Naive B cell (primary cell): ENCODE data around the gene SH3BP1. TPM values are rescaled to one million over a fixed set of nuclear protein-coding genes. Genes with fewer than 3 reads are reported as not detected.

Experiments used
- ATAC-seq, 2 donors: fragments of 150-1000 bp; cut with Tn5 transposase; 2 replicates each; pipeline ENCODE4 v1.10.0; 2021; ENCODE audit warnings: low read depth in 2 of 2, mild to moderate bottlenecking in 2 of 2, moderate library complexity in 2 of 2
- DNase-seq: peaks from one replicate; pipeline ENCODE4 v3.0.0; 2022
- H3K27ac Mint-ChIP-seq, 6 donors: one replicate each; pipeline ENCODE4 v1.8.0; 2020 to 2022; ENCODE audit warnings: mild to moderate bottlenecking in 6 of 6, mixed read lengths in 6 of 6, moderate library complexity in 5 of 6, inconsistent platforms in 2 of 6
- H3K27me3 Mint-ChIP-seq, 3 donors: one replicate each; pipeline ENCODE4 v1.8.0; 2021 to 2022; ENCODE audit warnings: mixed read lengths in 3 of 3, mild to moderate bottlenecking in 1 of 3
- H3K36me3 Mint-ChIP-seq, 2 donors: one replicate each; pipeline ENCODE4 v1.8.0; 2020 to 2022; ENCODE audit warnings: mixed read lengths in 2 of 2, inconsistent platforms in 1 of 2, mild to moderate bottlenecking in 1 of 2
- H3K4me1 Mint-ChIP-seq, 3 donors: one replicate each; pipeline ENCODE4 v1.8.0; 2020 to 2022; ENCODE audit warnings: mixed read lengths in 3 of 3, inconsistent platforms in 1 of 3, mild to moderate bottlenecking in 1 of 3, moderate library complexity in 1 of 3
- H3K4me3 Mint-ChIP-seq, 8 donors: one replicate each; pipeline ENCODE4 v1.8.0; 2020 to 2022; ENCODE audit warnings: mild to moderate bottlenecking in 8 of 8, mixed read lengths in 8 of 8, moderate library complexity in 8 of 8, inconsistent platforms in 2 of 8
- H3K9me3 Mint-ChIP-seq, 7 donors: one replicate each; pipeline ENCODE4 v1.8.0; 2020 to 2022; ENCODE audit warnings: mixed read lengths in 7 of 7, mild to moderate bottlenecking in 5 of 7, inconsistent platforms in 2 of 7, moderate library complexity in 1 of 7
- polyA plus RNA-seq, 6 donors: library from polyadenylated mRNA; unstranded; fragments of 300-500 nt; fragmentation: Illumina TruSeq; gene quantifications; one replicate each; pipeline ENCODE4 v1.2.3, GENCODE V29; 2021; ENCODE audit warnings: low read depth in 6 of 6

The SH3BP1 gene
- polyA plus RNA-seq, 6 donors from 2014 or later = 2.7 to 8.0 (median 3.2) TPM

DNA sequence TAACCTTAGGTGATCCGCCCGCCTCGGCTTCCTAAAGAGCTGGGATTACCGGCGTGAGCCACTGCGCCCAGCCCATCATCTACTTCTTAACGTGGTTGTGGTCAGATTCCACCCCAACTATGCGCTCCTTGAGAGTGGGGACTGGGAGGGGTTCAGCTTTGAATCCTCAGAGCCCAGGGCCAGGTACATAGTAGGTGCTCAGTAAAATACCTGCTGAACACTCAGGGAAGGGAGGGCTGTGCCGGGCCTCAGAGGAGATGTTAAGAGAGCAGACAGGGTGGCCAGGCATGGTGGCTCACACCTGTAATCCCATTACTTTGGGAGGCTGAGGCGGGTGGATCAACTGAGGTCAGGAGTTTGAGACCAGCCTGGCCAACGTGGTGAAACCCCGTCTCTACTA, 34.8 kb downstream of the SH3BP1 start:
- Mint-ChIP-seq H3K4me1 (peaks cover 44 to 55% (median 49%) of the 10 kb centered on the region in 3 donors), H3K36me3 (no peaks in the 10 kb centered on the region), H3K9me3 (no peaks in the 10 kb centered on the region), H3K4me3 (peak overlapping the region in 7 of 8 donors; percentile 58 to 94 (median 74)), H3K27ac (peak overlapping the region in 2 of 6 donors; percentile 60 to 70), H3K27me3 (no peaks in the 10 kb centered on the region)
- no peak for DNase-seq
- ATAC-seq = no peak

DNA sequence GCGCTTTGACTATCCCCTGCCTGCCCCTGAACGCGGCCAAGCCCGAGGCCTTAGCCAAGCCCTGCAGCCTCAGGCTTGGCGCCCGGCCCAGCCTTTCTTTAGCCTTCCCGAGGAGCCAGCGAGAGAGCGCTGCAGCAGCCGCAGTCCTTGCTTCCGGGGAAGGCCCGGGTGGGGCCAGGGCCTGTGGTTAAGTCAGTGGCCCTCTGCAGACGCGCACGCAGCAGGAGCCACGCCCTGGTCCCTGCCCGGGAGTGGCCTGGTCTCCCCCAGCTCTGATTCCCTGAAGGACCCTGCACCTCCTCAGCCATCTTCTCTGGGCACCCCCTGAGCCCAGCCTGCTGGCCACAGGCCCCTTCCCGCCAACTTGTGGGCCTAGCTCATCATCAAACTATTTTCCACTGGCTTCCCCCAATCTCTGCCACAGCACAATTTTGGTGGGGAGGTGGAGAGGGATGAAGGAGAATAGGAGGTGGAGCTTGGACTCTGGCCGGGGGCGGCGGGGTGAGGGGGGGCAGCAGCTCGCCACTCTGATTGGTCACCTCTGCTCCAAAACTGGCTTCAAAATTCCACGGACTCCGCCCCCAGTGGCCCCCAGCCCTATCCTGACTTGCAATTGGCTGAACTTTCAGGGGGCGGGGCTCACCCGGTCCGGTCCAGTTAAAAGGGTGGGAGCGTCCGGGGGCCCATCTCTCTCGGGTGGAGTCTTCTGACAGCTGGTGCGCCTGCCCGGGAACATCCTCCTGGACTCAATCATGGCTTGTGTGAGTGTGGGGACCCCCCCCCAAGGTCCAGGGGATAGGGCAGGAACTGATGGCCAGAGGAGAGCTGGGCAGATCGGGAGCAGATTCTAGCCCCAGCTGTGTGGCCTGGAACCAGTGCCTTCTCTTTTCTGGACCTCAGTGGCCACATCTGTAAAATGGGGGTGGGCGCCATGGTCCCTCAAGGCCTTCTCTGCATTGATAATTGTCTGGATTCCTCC, 35.8 kb downstream of the SH3BP1 start, which contains the start of gene LGALS1:
TSS of gene LGALS1 (plus strand) at position 686 of the 979 bp plus-strand sequence. CDS start at position 753, 67 bp downstream.
- peak within 1 kb of the TSS; percentile 90 to 100 (median 98) for H3K27ac Mint-ChIP-seq
- no peaks in the 10 kb centered on the region for H3K9me3 Mint-ChIP-seq
- peak within 1 kb of the TSS; percentile 86 to 96 (median 92) for H3K4me3 Mint-ChIP-seq
- H3K4me1 Mint-ChIP-seq = peaks cover 44 to 55% (median 49%) of the 10 kb centered on the region in 3 donors
- no peaks in the 10 kb centered on the region for H3K27me3 Mint-ChIP-seq
- DNase-seq (peak; percentile 55), ATAC-seq (peak; percentile 13)
- no peaks in the 10 kb centered on the region for H3K36me3 Mint-ChIP-seq

GRCh38 chr22:37675930-37676735, 36.7 kb downstream of the SH3BP1 start:
- DNase-seq (no peak), ATAC-seq (no peak)
- Mint-ChIP-seq H3K9me3 (no peaks in the 10 kb centered on the region), H3K27me3 (no peaks in the 10 kb centered on the region), H3K4me3 (peak overlapping the region; percentile 86 to 96 (median 92)), H3K4me1 (peaks cover 42 to 58% (median 47%) of the 10 kb centered on the region in 3 donors), H3K27ac (peak overlapping the region; percentile 90 to 100 (median 98)), H3K36me3 (no peaks in the 10 kb centered on the region)

DNA sequence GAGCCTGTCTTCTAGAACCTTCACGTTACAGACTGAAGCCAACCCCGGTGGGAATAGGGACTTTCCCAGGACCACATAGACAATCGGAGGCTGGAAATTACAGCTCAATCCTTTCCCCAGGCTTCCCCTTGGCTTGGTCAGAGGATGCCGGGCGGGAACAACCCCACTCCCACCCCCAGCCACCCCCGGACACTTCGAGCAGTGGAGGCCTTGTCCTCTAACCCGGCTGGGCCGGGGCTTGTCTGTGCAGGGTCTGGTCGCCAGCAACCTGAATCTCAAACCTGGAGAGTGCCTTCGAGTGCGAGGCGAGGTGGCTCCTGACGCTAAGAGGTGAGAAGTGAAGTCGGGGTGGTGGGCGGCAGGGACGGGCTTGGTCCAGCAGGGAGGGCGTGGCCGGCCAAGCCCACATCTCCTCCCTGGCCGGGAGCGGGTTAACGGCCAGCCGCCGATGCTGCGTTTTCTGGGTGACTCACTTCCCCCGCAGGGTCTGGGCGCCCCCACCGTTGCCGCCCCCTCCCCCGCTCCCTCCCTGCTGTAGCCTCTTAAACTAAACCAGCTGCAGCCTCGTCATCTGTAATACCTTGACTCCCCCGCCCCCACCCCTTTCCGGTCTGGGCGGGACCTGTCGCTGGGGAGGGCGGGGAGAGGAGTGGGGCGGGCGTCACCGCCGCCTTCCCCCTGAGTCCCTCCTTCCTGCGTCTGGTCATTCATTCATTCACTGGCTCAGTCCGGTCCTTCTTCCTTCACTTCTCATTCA, 37.4 kb downstream of the SH3BP1 start:
- no peaks in the 10 kb centered on the region for H3K36me3 Mint-ChIP-seq
- H3K27me3 Mint-ChIP-seq = no peaks in the 10 kb centered on the region
- peak overlapping the region; percentile 86 to 96 (median 92) for H3K4me3 Mint-ChIP-seq
- peak overlapping the region; percentile 96 to 100 (median 99) for H3K27ac Mint-ChIP-seq
- ATAC-seq = peak; percentile 84 to 85
- H3K4me1 Mint-ChIP-seq = peaks cover 49 to 64% (median 50%) of the 10 kb centered on the region in 3 donors
- H3K9me3 Mint-ChIP-seq = no peaks in the 10 kb centered on the region
- DNase-seq = peak; percentile 94

DNA sequence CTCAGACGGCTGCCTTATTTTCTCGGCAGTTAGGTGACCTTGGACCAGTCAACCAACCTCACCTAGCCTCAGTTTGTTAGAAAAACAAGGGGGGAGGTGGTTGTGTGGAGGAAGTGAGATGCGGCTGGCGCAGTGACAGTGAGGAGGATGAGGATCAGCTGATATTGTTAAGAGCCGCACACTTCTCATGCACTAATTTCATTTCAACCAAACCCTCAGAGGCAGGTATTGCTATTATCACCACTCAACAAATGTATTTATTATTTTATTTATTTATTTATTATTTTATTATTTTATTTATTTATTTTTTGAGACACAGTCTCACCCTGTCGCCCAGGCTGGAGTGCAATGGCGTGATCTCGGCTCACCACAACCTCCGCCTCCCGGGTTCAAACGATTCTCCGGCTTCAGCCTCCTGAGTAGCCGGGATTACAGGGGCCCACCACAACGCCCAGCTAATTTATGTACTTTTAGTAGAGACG, 38.1 kb downstream of the SH3BP1 start:
- DNase-seq (no peak), ATAC-seq (peak; percentile 55 to 59)
- H3K27ac Mint-ChIP-seq = peak overlapping the region; percentile 96 to 100 (median 99)
- no peaks in the 10 kb centered on the region for H3K27me3 Mint-ChIP-seq
- H3K4me3 Mint-ChIP-seq = peak overlapping the region; percentile 86 to 96 (median 92)
- no peaks in the 10 kb centered on the region for H3K36me3 Mint-ChIP-seq
- peaks cover 43 to 58% (median 46%) of the 10 kb centered on the region in 3 donors for H3K4me1 Mint-ChIP-seq
- no peaks in the 10 kb centered on the region for H3K9me3 Mint-ChIP-seq

DNA sequence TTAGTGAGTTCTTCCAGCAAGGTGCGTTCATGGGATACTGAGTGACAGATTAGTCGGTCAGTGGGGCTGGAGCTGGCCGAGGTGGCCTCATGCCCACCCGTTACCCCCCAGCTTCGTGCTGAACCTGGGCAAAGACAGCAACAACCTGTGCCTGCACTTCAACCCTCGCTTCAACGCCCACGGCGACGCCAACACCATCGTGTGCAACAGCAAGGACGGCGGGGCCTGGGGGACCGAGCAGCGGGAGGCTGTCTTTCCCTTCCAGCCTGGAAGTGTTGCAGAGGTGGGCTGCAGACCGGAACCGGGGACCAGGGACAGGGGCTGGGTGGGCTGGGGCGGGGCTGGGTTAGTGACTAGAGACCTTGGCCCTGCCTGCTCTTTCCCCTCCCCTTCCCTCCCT, 38.9 kb downstream of the SH3BP1 start:
- H3K4me1 Mint-ChIP-seq = peaks cover 38 to 51% (median 40%) of the 10 kb centered on the region in 3 donors

DNA sequence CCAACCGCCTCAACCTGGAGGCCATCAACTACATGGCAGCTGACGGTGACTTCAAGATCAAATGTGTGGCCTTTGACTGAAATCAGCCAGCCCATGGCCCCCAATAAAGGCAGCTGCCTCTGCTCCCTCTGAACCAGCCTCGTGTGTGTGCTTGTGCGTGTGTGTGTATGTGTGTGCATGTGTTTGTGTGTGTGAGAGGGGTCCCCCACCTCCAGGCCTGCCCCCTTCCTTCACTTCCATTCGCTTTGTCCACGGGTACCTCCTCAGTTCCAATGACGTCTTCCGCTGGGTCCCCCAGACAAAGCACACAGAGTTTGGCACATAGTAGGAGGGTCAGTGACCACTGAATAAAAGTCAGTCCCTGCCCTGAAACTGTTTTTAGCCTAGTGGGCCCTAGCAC, 40.2 kb downstream of the SH3BP1 start:
- no peaks in the 10 kb centered on the region for H3K9me3 Mint-ChIP-seq
- H3K36me3 Mint-ChIP-seq = no peaks in the 10 kb centered on the region
- ATAC-seq = no peak
- no peaks in the 10 kb centered on the region for H3K27me3 Mint-ChIP-seq
- H3K4me3 Mint-ChIP-seq = peak overlapping the region in 3 of 8 donors; percentile 26 to 73 (median 47)
- peak overlapping the region; percentile 21 to 76 (median 50) for H3K27ac Mint-ChIP-seq
- DNase-seq = no peak
- H3K4me1 Mint-ChIP-seq = peaks cover 31 to 39% (median 31%) of the 10 kb centered on the region in 3 donors

More for the DNA sequence above, 38.9 kb downstream of the SH3BP1 start:
- H3K36me3 Mint-ChIP-seq = no peaks in the 10 kb centered on the region
- peak overlapping the region in 4 of 6 donors; percentile 67 to 96 (median 88) for H3K27ac Mint-ChIP-seq
- H3K4me3 Mint-ChIP-seq = peak overlapping the region in 1 of 8 donors; percentile 6
- no peaks in the 10 kb centered on the region for H3K27me3 Mint-ChIP-seq
- no peak for DNase-seq
- H3K9me3 Mint-ChIP-seq = no peaks in the 10 kb centered on the region
- no peak for ATAC-seq

- Mint-ChIP-seq H3K4me1 (peaks cover 25 to 35% (median 26%) of the 10 kb centered on the region in 3 donors), H3K27me3 (no peaks in the 10 kb centered on the region), H3K36me3 (no peaks in the 10 kb centered on the region), H3K9me3 (no peaks in the 10 kb centered on the region), H3K27ac (peak overlapping the region in 3 of 6 donors; percentile 49 to 78 (median 54)), H3K4me3 (peak overlapping the region in 2 of 8 donors; percentile 29 to 73)
- DNase-seq (no peak), ATAC-seq (no peak)
Observed at GRCh38 chr22:37680191-37680851, 40.9 kb downstream of the SH3BP1 start.

DNA sequence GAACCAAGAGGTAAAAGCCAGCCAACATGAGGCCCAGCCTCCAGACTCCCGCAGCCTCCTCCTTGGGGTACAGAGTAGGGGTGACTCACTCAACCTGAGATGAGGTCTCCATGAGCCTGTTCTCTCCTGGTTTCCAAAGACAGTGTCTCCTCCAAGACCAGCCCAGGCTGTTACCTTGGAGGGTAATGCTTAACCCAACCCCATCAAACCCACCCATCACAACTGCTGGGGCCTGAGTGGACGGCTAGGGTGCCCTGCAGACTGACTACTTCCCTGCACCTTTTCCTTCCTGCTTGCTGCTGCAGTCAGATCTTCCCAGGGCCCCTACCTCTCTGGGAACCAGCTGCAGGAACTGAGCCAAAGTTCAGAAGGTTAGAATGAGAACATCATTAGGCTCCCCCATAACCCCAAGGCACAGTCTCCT, 41.5 kb downstream of the SH3BP1 start:
- H3K9me3 Mint-ChIP-seq = no peaks in the 10 kb centered on the region
- DNase-seq (no peak), ATAC-seq (no peak)
- no peaks in the 10 kb centered on the region for H3K27me3 Mint-ChIP-seq
- H3K4me3 Mint-ChIP-seq = peak overlapping the region in 1 of 8 donors; percentile 35
- peak overlapping the region in 3 of 6 donors; percentile 47 to 70 (median 57) for H3K27ac Mint-ChIP-seq
- no peaks in the 10 kb centered on the region for H3K36me3 Mint-ChIP-seq
- peaks cover 24 to 35% (median 28%) of the 10 kb centered on the region in 3 donors for H3K4me1 Mint-ChIP-seq

DNA sequence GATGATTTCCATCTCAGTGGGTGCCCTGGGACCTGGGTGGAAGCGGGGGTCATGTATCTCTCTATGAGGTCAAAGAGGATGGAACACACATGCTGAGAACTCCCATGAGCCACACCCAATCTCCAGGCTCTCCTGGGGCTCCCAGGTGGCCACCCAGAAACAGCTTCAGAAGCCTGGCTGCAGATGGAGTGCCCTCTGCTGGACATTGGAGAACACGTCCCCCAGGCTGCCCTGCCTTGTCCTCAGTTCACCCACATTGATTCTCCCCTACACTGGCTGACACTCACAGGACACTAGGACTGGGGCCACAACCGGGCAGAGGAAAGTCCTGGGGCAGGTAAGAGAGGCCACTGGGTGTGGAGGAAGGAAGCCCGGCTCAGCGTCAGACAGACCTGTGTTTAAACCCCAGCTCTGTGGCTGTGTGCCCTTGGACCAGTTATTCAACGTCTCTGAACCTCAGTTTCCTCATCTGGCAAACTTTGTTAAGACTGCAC, 42.1 kb downstream of the SH3BP1 start:
- H3K27me3 Mint-ChIP-seq = no peaks in the 10 kb centered on the region
- ATAC-seq (peak in 1 of 2 donors; percentile 10), DNase-seq (peak; percentile 65)
- H3K4me3 Mint-ChIP-seq = peak overlapping the region in 3 of 8 donors; percentile 16 to 68 (median 35)
- H3K9me3 Mint-ChIP-seq = no peaks in the 10 kb centered on the region
- peak overlapping the region in 4 of 6 donors; percentile 43 to 70 (median 52) for H3K27ac Mint-ChIP-seq
- peaks cover 24 to 33% (median 27%) of the 10 kb centered on the region in 3 donors for H3K4me1 Mint-ChIP-seq
- no peaks in the 10 kb centered on the region for H3K36me3 Mint-ChIP-seq

DNA sequence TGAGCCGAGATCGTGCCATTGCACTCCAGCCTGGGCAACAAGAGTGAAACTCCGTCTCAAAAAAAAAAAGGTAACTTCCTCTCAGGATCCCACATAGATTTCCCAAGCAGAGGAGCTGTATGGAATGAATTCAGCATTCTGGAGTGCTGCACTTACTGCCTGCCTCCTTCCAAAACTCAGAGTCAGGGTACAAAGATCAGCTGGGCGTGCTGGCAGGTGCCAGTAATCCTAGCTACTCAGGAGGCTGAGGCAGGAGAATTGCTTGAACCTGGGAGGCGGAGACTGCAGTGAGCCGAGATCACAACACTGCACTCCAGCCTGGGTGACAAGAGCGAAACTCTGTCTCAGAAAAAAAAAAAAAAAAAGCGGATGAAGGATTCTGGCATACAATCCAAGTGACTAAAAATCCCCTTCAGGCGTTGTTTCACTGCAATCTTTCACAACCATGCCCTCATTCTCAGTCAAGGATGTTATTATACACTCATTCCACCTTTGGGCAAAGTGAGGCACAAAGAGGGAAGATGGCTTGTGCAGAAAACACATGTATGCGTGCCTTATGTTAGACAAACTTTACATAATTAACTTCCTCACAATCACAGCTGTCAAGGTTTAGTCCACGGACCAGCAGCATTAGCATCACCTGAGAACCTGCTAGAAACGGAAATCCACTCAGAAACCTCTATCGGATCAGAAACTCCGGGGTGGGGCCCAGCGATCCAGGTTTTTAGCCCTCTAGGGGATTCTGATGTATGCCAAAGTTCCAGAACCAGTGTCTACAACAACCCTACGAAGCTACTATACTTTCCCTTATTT, 45.5 kb downstream of the SH3BP1 start:
- ATAC-seq (no peak), DNase-seq (no peak)
- H3K4me3 Mint-ChIP-seq = peak overlapping the region; percentile 37 to 98 (median 97)
- H3K27ac Mint-ChIP-seq = peak overlapping the region in 3 of 6 donors; percentile 52 to 98 (median 97)
- peaks cover 0 to 8% of the 10 kb centered on the region in 2 donors for H3K36me3 Mint-ChIP-seq
- H3K9me3 Mint-ChIP-seq = no peaks in the 10 kb centered on the region
- H3K4me1 Mint-ChIP-seq = peaks cover 28 to 41% (median 38%) of the 10 kb centered on the region in 3 donors
- no peaks in the 10 kb centered on the region for H3K27me3 Mint-ChIP-seq
